AG09319 (cell line): Measurements from ENCODE around the gene RNF215.
A peak's percentile ranks its signal among the peaks of the same experiment; 100 is the strongest.

ENCODE experiments used
- DNase-seq: peaks from one replicate; pipeline ENCODE4 v3.0.0-alpha.2; 2010; ENCODE audit warnings: low read depth; ENCODE audit errors: extremely low read depth
- TF ChIP-seq, protein P1 (sequence below): IDR thresholded peaks from 2 replicates; pipeline ENCODE4 v1.5.1; 2011; ENCODE audit warnings: low read depth, mild to moderate bottlenecking, inconsistent platforms, low read length, moderate library complexity

The RNF215 gene

DNA sequence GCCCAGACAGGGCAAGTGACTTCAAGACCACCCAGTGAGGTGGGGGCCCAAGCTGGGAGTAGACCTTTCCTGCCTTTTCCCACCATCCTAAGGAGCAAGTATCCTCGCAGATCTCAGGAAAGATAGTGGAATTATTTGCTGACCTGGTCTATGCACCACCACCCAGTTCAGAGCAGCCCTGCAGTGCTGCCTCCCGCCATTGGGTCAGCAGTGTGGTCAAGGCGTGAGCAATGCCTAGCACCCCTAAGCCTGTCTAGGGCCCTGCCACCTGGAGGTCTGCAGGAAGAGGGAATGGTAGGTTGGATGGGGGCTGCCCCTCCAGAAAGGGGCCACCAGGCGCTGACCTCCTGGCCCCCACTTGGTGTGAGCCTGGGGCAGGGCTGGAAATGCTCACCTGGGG, 44.9 kb upstream of the RNF215 start:
- TF ChIP-seq, protein P1, sequence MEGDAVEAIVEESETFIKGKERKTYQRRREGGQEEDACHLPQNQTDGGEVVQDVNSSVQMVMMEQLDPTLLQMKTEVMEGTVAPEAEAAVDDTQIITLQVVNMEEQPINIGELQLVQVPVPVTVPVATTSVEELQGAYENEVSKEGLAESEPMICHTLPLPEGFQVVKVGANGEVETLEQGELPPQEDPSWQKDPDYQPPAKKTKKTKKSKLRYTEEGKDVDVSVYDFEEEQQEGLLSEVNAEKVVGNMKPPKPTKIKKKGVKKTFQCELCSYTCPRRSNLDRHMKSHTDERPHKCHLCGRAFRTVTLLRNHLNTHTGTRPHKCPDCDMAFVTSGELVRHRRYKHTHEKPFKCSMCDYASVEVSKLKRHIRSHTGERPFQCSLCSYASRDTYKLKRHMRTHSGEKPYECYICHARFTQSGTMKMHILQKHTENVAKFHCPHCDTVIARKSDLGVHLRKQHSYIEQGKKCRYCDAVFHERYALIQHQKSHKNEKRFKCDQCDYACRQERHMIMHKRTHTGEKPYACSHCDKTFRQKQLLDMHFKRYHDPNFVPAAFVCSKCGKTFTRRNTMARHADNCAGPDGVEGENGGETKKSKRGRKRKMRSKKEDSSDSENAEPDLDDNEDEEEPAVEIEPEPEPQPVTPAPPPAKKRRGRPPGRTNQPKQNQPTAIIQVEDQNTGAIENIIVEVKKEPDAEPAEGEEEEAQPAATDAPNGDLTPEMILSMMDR = no peak

DNA sequence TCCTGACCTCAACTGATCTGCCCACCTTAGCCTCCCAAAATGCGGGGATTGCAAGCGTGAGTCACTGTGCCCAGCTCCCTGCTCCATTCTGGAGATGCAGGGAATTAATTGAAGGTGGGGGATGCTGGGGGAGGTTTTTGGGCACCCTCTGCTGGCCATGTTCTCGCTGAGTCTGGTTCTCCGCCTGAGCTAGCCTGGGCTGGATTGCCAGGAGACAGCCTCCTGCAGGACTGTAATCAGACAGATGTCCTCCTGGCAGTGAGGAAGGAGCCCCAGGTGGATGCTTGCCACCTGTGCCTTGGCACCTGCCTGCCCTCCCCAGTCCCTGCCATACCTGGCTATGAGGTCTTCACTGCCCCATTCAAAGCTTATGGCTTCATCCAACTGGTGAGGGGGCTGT, 43.7 kb upstream of the RNF215 start:
- DNase-seq = no peak
- TF ChIP-seq, protein P1 = no peak

More for the DNA sequence above, 44.9 kb upstream of the RNF215 start:
- DNase-seq = no peak

DNA sequence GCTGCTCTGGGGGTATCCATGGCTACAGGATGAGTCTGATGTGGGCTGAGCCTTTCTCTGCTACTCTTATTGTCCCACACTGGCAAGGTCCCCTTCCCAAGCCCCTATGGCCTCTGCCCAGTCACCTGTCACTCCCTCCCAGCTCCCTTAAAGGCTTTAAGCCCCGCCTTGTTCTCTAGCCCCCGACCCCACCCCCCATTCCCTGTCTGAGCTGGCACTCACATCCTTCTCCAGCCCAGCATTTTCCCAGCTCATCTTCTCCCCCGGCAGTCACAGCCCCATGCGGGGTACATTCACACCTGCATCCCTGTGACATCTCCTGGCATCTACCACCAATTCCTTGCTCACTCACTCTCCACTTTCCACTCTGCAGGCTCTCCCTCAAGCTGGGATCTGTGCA, 42.7 kb upstream of the RNF215 start:
- no peak for DNase-seq
- TF ChIP-seq, protein P1 = no peak

DNA sequence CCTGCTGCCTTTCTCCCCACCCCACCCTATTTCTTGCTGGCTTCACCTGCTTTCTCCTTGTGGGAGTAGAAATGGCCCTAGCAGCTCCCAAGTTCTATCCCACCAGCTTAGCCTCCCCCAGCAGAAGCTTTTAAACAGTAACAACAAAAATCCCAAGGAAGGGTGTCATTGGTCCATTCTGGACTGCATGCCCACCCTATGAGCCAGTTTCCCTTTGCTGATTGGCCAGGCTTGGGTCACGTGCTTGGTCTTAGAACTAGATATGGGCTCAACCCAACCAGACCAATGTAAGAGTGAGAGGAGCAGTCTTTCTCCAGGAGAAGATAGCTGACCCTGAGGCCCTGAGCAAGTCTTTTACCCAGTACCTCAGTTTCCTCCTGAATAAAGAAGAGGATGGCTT, 40.7 kb upstream of the RNF215 start:
- DNase-seq = no peak
- TF ChIP-seq, protein P1 = no peak

DNA sequence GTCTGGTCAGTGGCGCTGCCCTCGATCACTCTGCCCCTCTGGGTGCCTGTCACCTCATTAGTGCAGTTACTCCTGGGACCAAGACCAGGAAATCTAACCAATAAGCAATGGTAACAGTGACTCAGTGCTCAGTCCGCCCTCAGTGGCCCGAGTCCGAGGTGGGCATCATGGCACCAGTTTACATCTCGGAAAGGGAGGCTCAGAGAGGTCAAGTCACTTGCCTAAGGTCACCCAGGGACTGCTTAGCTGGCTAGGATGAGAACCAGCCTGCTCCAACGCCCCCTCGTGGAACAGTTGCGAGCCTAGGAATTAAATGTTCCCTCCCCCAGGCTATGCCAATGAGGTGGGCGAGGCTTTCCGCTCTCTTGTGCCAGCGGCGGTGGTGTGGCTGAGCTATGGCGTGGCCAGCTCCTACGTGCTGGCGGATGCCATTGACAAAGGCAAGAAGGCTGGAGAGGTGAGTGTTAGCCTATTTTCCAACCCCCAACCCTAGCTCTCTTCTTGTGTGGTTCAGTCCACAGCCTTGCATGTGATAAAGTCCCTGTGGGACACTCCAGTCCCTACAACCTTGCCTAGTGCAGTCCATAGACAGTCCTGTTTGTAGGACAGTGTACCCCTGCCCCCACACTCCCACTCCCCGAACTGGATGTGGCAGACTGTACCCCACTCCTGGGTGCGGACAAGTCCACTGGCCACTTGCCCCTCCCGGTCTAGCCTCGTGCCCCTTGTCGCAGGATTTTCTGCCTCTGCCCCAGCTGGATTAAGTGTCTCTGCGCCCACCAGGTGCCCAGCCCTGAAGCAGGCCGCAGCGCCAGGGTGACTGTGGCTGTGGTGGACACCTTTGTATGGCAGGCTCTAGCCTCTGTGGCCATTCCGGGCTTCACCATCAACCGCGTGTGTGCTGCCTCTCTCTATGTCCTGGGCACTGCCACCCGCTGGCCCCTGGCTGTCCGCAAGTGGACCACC, 39.5 kb upstream of the RNF215 start:
- peak; percentile 41 for DNase-seq
- TF ChIP-seq, protein P1 = peak; percentile 72

DNA sequence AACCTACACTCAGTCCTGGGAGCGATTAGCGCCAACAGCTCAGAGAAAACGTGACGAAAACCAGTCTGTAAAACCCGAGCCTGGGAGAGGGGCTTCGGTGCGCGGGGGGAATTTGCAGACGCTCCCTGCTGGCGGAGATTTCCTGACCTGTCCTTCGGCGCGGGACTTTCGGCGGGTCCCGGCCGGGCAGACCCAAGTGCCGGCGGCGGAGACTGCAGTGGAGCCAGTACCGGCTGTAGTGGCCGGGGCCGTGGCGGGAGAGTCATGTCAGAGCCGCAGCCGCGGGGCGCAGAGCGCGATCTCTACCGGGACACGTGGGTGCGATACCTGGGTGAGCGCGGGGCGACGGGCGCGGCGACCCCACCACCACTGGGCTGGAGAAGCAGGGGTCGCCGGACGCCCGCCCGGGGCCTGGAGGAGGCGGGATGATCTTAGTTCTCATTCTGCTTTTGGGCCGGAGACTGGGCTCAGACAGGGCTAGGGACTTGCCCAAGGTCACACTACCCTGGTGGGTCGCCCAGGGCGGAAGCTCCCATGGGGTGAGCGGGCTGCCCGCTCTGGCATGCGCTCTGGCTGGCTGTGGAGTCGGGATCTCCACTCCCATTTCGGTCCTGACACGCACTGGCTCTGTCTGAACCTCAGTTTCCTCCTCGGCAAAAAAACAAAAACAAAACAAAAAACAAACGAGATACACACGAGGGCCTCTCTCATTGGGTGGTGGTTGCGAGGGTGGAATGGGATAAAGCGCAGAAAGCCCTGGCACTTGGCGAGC, 38.6 kb upstream of the RNF215 start, which contains the start of gene MTFP1:
Gene MTFP1 (plus strand): TSS at position 153 of the 772 bp plus-strand sequence. CDS start 112 bp downstream, at position 265.
- no peak for DNase-seq
- TF ChIP-seq, protein P1 = no peak; the same call in 1 of the 2 replicates

DNA sequence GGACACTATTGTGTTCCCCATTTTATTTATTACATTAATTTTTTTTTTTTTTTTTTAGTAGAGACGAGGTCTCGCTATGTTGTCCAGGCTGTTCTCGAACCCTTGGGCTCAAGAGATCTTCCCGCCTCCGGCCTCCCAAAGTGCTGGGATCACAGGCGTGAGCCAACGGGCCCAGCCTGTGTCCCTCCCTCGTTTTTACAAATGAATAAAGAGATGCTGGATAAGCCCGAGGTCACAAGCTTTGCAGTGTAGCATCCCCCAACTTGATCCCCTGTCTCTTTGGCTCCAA, 38.1 kb upstream of the RNF215 start:
- TF ChIP-seq, protein P1 = no peak
- no peak for DNase-seq
